HG03097 (cell line): Measurements from ENCODE around the gene DAZAP1.
"Not testable (repeated sequence)": the region's sequence is repeated elsewhere in the genome, so short reads cannot be mapped to it uniquely, and the experiment has no call there.

ENCODE experiments used
- ATAC-seq: cut with Tn5 transposase; IDR thresholded peaks from one replicate; pipeline ENCODE4 v1.9.1; 2021; ENCODE audit not compliant: unreplicated experiment, low FRiP score

Gene DAZAP1

GRCh38 chr19:1438933-1439354 lies 31.6 kb downstream of the DAZAP1 start:
- no peak for ATAC-seq

GRCh38 chr19:1439525-1440417 lies 32.4 kb downstream of the DAZAP1 start:
- not testable (repeated sequence) for ATAC-seq

GRCh38 chr19:1440418-1440801 lies 33.0 kb downstream of the DAZAP1 start:
- no peak for ATAC-seq

- no peak for ATAC-seq
Observed at GRCh38 chr19:1441022-1441426, 33.6 kb downstream of the DAZAP1 start.

GRCh38 chr19:1441677-1442438 lies 34.5 kb downstream of the DAZAP1 start:
- no peak for ATAC-seq

- peak; percentile 75 for ATAC-seq
Observed at GRCh38 chr19:1445185-1445931, 38.0 kb downstream of the DAZAP1 start.

GRCh38 chr19:1445932-1446712 lies 38.7 kb downstream of the DAZAP1 start:
- ATAC-seq = no peak

GRCh38 chr19:1446713-1447481 lies 39.5 kb downstream of the DAZAP1 start:
- ATAC-seq = no peak

GRCh38 chr19:1447504-1447903 lies 40.1 kb downstream of the DAZAP1 start:
- ATAC-seq = no peak

- no peak for ATAC-seq
Observed at GRCh38 chr19:1447944-1448343, 40.6 kb downstream of the DAZAP1 start.

GRCh38 chr19:1449467-1450442 lies 42.4 kb downstream of the DAZAP1 start, which contains the start of gene APC2:
Gene APC2 (plus strand): TSS chr19:1450121. CDS start chr19:1453002, 2,881 bp downstream.
- ATAC-seq = no peak

GRCh38 chr19:1450735-1451731 lies 43.6 kb downstream of the DAZAP1 start:
- no peak for ATAC-seq

GRCh38 chr19:1451916-1452801 lies 44.8 kb downstream of the DAZAP1 start:
- ATAC-seq = no peak

GRCh38 chr19:1452802-1453524 lies 45.6 kb downstream of the DAZAP1 start:
- no peak for ATAC-seq
